ENCODE data around the gene DCTN2.

GRCh38 chr12:57531836-57532235, 15.2 kb downstream of the DCTN2 start:
- TF ChIP-seq EZH2phosphoT487 (IDR thresholded peaks at IDR 0.05; ENCODE audit: borderline replicate concordance, low read depth, low read length), result no peak
- no peak for TF ChIP-seq CTCF (conservative IDR thresholded peaks at IDR 0.05; ENCODE audit: low read length)
